Liver (tissue), 9 donors: Measurements from ENCODE around the gene DDX24. TPM values are rescaled to one million over a fixed set of nuclear protein-coding genes. Genes with fewer than 3 reads are reported as not detected.

ENCODE experiments used
- DNase-seq: peaks from one replicate; pipeline ENCODE4 v3.0.0-alpha.2; 2017; ENCODE audit warnings: low spot score
- H3K27ac ChIP-seq, 2 donors: one replicate each; pipeline ENCODE4 v1.7.0; 2013; ENCODE audit warnings: inconsistent platforms in 2 of 2, low read length in 2 of 2, control low read depth in 1 of 2, low read depth in 1 of 2, mild to moderate bottlenecking in 1 of 2
- H3K27me3 ChIP-seq, 4 donors: one replicate each; pipeline versions ENCODE4 v1.6.1 to v1.7.0; 2013; ENCODE audit warnings: low read length in 3 of 4, inconsistent platforms in 1 of 4, mild to moderate bottlenecking in 1 of 4, moderate library complexity in 1 of 4; ENCODE audit not compliant: control insufficient read depth in 4 of 4, insufficient read depth in 4 of 4
- H3K36me3 ChIP-seq, 4 donors: one replicate each; pipeline versions ENCODE4 v1.6.1 to v1.7.0; 2013; ENCODE audit warnings: low read length in 3 of 4, mild to moderate bottlenecking in 3 of 4, low read depth in 1 of 4, moderate library complexity in 1 of 4; ENCODE audit not compliant: control insufficient read depth in 4 of 4, insufficient read depth in 3 of 4
- H3K4me1 ChIP-seq, 4 donors: one replicate each; pipeline versions ENCODE4 v1.6.1 to v1.7.0; 2013; ENCODE audit warnings: low read length in 3 of 4, mild to moderate bottlenecking in 3 of 4, moderate library complexity in 1 of 4; ENCODE audit not compliant: control insufficient read depth in 4 of 4, insufficient read depth in 4 of 4
- H3K4me3 ChIP-seq, 3 donors: one replicate each; pipeline versions ENCODE4 v1.6.1 to v1.7.0; 2013; ENCODE audit warnings: low read length in 3 of 3, control low read depth in 1 of 3, low read depth in 1 of 3, mild to moderate bottlenecking in 1 of 3
- H3K9ac ChIP-seq, 2 donors: one replicate each; pipeline ENCODE4 v1.7.0; 2013; ENCODE audit warnings: low read length in 2 of 2, mild to moderate bottlenecking in 2 of 2, moderate library complexity in 2 of 2, control low read depth in 1 of 2, low read depth in 1 of 2
- H3K9me3 ChIP-seq, 4 donors: one replicate each; pipeline versions ENCODE4 v1.6.1 to v1.7.0; 2013; ENCODE audit warnings: low read length in 3 of 4; ENCODE audit not compliant: control insufficient read depth in 4 of 4
- ATF3 ChIP-seq: IDR thresholded peaks from 2 replicates; pipeline ENCODE4 v1.6.1; 2016; ENCODE audit warnings: antibody characterized with exemption
- CTCF ChIP-seq: fragments of 150-350 bp; IDR thresholded peaks from 2 replicates; pipeline ENCODE4 v1.5.1; 2017; ENCODE audit warnings: improper control_type of control experiment, low read depth, low read length; ENCODE audit not compliant: missing input control
- FOXA1 ChIP-seq: IDR thresholded peaks from 2 replicates; pipeline ENCODE4 v1.6.1; 2016; ENCODE audit warnings: antibody characterized with exemption
- FOXA2 ChIP-seq: IDR thresholded peaks from 2 replicates; pipeline ENCODE4 v1.6.1; 2016; ENCODE audit warnings: antibody characterized with exemption
- GABPA ChIP-seq, 2 donors: IDR thresholded peaks in 1 of 2; conservative IDR thresholded peaks in 1 of 2; 2 replicates each; pipeline ENCODE4 v1.6.1; 2016; ENCODE audit warnings: antibody characterized with exemption in 2 of 2, mild to moderate bottlenecking in 1 of 2, moderate library complexity in 1 of 2
- HNF4A ChIP-seq, 2 donors: conservative IDR thresholded peaks; 2 replicates each; pipeline ENCODE4 v1.6.1; 2016; ENCODE audit warnings: antibody characterized with exemption in 2 of 2, mild to moderate bottlenecking in 2 of 2
- JUND ChIP-seq, 2 donors: IDR thresholded peaks; 2 replicates each; pipeline ENCODE4 v1.6.1; 2016; ENCODE audit warnings: antibody characterized with exemption in 2 of 2
- MAX ChIP-seq: IDR thresholded peaks from 2 replicates; pipeline ENCODE4 v1.6.1; 2016; ENCODE audit warnings: antibody characterized with exemption
- NR2F2 ChIP-seq: IDR thresholded peaks from 2 replicates; pipeline ENCODE4 v1.6.1; 2016; ENCODE audit warnings: antibody characterized with exemption
- REST ChIP-seq: IDR thresholded peaks from 2 replicates; pipeline ENCODE4 v1.6.1; 2016; ENCODE audit warnings: antibody characterized with exemption, mild to moderate bottlenecking
- SP1 ChIP-seq: IDR thresholded peaks from 2 replicates; pipeline ENCODE4 v1.6.1; 2018; ENCODE audit warnings: antibody characterized with exemption, mild to moderate bottlenecking
- TAF1 ChIP-seq: conservative IDR thresholded peaks from 2 replicates; pipeline ENCODE4 v1.6.1; 2016; ENCODE audit warnings: antibody characterized with exemption, mild to moderate bottlenecking
- YY1 ChIP-seq: IDR thresholded peaks from 2 replicates; pipeline ENCODE4 v1.6.1; 2016; ENCODE audit warnings: antibody characterized with exemption, mild to moderate bottlenecking
- ZBTB33 ChIP-seq: IDR thresholded peaks from 2 replicates; pipeline ENCODE4 v1.6.1; 2016; ENCODE audit warnings: antibody characterized with exemption
- WGBS: extraction: QIAGEN DNeasy Blood & Tissue Kit; methylation state at CpG from one replicate; pipeline ENCODE4 v1.1.7; 2013; 5-methylcytosine and 5-hydroxymethylcytosine counted together
- polyA plus RNA-seq, 2 donors: library from polyadenylated mRNA; stranded (reverse) in 1 of 2; unstranded in 1 of 2; fragments of 200-250 nt in 1 of 2; fragments of >200 nt in 1 of 2; fragmentation: Nextera tagmentation in 1 of 2; extraction: Ambion mirVana in 1 of 2; gene quantifications; one replicate each; pipeline versions ENCODE4 v1.2.1 to v1.2.3, GENCODE V29; 2013 to 2015
- total RNA-seq, 2 donors: library from RNA; depleted of rRNA; stranded (reverse); fragments of >200 nt; gene quantifications; one replicate each; pipeline ENCODE4 v1.2.3, GENCODE V29; 2014
- donor health status: healthy.
- donor health status: healthy.
- donor health status: healthy.
- donor health status: healthy.
- donor health status: healthy.

The DDX24 gene
- total and polyA plus RNA-seq, 4 donors = 33.8 to 59.7 (median 47.8) TPM

- H3K9ac ChIP-seq = no peak overlapping the region
- H3K27me3 ChIP-seq = no peaks in the 10 kb centered on the region
- H3K27ac ChIP-seq = no peak overlapping the region
- DNase-seq = no peak
- WGBS = 93% methylated on average over 2 of the region's 2 CpGs
- H3K4me1 ChIP-seq = no peaks in the 10 kb centered on the region
- H3K4me3 ChIP-seq = no peak overlapping the region
- H3K36me3 ChIP-seq = no peaks in the 10 kb centered on the region
- no peak for TF ChIP-seq SP1
- no peak for TF ChIP-seq FOXA1
- no peak for TF ChIP-seq YY1
- TF ChIP-seq GABPA (IDR thresholded peaks at IDR 0.05 in 1 of 2, conservative IDR thresholded peaks at IDR 0.05 in 1 of 2) = no peak
- TF ChIP-seq ATF3 = no peak
- TF ChIP-seq ZBTB33 = no peak
- TF ChIP-seq JUND (IDR thresholded peaks at IDR 0.05) = no peak
- no peak for TF ChIP-seq CTCF
- TF ChIP-seq FOXA2 = no peak
- no peak for TF ChIP-seq HNF4A (conservative IDR thresholded peaks at IDR 0.05)
- no peak for TF ChIP-seq MAX
- TF ChIP-seq TAF1 = no peak
- no peaks in the 10 kb centered on the region for H3K9me3 ChIP-seq
Observed at GRCh38 chr14:94015223-94015622, 65.8 kb downstream of the DDX24 start.

- Histone ChIP-seq H3K4me3 (no peak overlapping the region), H3K4me1 (no peaks in the 10 kb centered on the region), H3K27me3 (no peaks in the 10 kb centered on the region), H3K9ac (no peak overlapping the region), H3K27ac (no peak overlapping the region), H3K9me3 (no peaks in the 10 kb centered on the region), H3K36me3 (no peaks in the 10 kb centered on the region)
- no peak for DNase-seq
- 55% methylated on average over 6 of the region's 6 CpGs for WGBS
- TF ChIP-seq REST (no peak), SP1 (no peak), NR2F2 (no peak), GABPA (IDR thresholded peaks at IDR 0.05 in 1 of 2, conservative IDR thresholded peaks at IDR 0.05 in 1 of 2) (no peak)
Observed at GRCh38 chr14:94014382-94014781, 66.6 kb downstream of the DDX24 start.
